LNCAP (cell line): ENCODE results near the gene SMCO3.

ENCODE experiments used
- TF ChIP-seq, protein P1 (sequence below): fragments of 450-650 bp; IDR thresholded peaks from 2 replicates; pipeline ENCODE4 v1.5.1; 2017; ENCODE audit warnings: mild to moderate bottlenecking

The SMCO3 gene

DNA sequence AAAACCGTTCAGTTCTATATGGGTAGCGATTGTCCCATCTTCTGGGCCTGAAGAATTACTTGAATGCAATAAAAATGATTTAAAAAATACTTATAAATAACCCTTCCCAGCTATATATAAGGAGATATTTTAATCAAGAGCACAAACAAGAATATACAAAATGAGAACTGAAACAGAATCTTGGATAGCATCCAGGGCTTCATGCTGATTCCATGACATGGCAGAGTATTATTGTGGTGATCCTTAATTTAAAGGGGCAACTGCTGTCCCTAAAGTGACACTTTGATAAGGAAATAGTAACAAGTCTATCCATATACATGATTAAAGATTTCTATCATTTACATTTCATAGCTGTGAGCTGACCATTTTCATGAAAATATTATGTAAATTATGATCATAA, 29.5 kb downstream of the SMCO3 start:
- TF ChIP-seq, protein P1, sequence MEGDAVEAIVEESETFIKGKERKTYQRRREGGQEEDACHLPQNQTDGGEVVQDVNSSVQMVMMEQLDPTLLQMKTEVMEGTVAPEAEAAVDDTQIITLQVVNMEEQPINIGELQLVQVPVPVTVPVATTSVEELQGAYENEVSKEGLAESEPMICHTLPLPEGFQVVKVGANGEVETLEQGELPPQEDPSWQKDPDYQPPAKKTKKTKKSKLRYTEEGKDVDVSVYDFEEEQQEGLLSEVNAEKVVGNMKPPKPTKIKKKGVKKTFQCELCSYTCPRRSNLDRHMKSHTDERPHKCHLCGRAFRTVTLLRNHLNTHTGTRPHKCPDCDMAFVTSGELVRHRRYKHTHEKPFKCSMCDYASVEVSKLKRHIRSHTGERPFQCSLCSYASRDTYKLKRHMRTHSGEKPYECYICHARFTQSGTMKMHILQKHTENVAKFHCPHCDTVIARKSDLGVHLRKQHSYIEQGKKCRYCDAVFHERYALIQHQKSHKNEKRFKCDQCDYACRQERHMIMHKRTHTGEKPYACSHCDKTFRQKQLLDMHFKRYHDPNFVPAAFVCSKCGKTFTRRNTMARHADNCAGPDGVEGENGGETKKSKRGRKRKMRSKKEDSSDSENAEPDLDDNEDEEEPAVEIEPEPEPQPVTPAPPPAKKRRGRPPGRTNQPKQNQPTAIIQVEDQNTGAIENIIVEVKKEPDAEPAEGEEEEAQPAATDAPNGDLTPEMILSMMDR: no peak

DNA sequence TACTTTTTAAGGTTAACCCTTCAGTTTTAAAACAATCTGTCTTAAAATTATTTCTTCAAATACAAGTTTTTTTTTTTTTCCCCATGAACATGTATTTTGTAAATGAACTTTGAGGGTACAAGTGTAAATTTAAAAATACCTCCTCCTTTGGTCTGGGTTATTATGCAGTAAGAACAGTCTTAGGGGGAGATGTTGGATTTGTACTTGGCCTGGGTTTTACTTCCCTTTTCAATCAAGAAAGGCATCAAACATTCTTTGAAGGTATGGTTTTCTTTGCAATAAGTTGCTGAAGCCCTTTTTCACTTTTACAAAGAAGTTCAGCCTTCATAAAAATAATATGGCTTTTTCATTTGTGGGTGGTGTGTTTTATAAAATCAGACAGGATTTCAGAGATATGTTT, 31.2 kb downstream of the SMCO3 start:
- TF ChIP-seq, protein P1: no peak

GRCh38 chr12:14781563-14781962, 32.4 kb downstream of the SMCO3 start:
- TF ChIP-seq, protein P1: no peak

GRCh38 chr12:14780859-14781258, 33.1 kb downstream of the SMCO3 start:
- TF ChIP-seq, protein P1: no peak

- TF ChIP-seq, protein P1: no peak
Measured at GRCh38 chr12:14779834-14780233, 34.1 kb downstream of the SMCO3 start.

- TF ChIP-seq, protein P1: no peak
Measured at GRCh38 chr12:14777271-14777670, 36.7 kb downstream of the SMCO3 start.

DNA sequence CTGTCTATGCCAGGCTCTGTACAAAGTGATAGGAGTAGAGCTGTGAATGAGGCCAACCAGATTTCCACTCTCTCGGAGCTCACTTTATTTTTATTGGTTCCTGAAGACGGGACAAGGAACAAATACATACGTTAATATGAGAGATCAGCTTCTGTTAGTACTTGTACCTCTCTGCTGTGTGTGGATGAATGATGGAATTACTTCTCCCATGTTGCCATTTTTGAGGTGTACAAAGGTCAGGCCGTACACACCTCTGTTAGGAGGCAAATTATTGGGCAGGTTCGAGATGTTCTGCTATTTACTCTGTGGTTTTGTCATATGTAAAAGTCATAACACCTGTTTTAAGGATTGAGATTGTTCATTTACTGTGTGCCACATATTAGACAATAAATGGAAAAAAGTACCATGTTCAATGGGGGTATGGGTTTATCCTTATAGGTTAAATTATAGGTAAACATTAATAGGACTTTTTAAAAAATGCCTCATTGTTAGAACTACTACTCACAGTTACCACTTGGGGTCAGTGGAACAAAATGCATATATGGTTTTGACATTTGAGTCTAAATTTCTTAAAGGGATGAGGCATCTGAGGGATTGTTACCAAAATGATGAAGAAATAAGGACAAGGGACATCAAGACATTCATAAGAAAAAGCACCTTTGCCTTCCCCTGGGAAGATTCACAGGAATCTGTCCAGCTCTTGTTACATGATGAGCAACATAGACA, 37.6 kb downstream of the SMCO3 start:
- TF ChIP-seq, protein P1: peak; percentile 46; the same call in 1 of the 2 replicates

DNA sequence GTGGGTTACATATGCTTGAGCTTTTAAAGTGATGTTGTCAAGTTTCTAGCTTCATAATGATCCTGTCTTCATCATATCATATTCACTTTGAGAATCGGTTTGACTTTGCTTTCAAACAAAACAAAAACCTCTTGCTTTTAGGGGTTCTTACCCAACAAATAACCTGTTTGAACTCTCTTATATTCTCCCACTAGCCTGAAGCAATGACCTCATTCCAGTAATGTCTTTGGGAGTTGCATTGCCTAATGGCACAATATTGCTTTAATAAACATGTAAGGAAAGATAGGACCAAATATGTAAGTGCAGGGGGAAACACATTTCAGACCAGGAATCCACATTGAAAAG, 38.4 kb downstream of the SMCO3 start:
- TF ChIP-seq, protein P1: no peak
